Upper lobe of left lung (tissue), 4 donors: ENCODE data around the gene SMARCD2.

Source experiments
- CTCF ChIP-seq, 6 experiments: fragments of 450-650 bp in 4 of 6; fragments of 200-600 bp in 2 of 6; sonication (generic) in 2 of 6; IDR thresholded peaks; one replicate each; pipeline ENCODE4 v1.5.1; 2016 to 2019; ENCODE audit warnings: antibody characterized with exemption in 6 of 6
- EP300 ChIP-seq, 4 donors: sonication (generic); formaldehyde crosslinking; IDR thresholded peaks; one replicate each; pipeline ENCODE4 v1.5.1; 2017; ENCODE audit warnings: antibody characterized with exemption in 4 of 4, control low read depth in 2 of 4
- POLR2A ChIP-seq, 4 donors: fragments of 450-650 bp; IDR thresholded peaks; one replicate each; pipeline ENCODE4 v1.5.1; 2016 to 2017; ENCODE audit warnings: antibody characterized with exemption in 4 of 4, mild to moderate bottlenecking in 2 of 4
- POLR2AphosphoS5 ChIP-seq, 2 donors: sonication (generic); formaldehyde crosslinking; IDR thresholded peaks; one replicate each; pipeline ENCODE4 v1.5.1; 2017; ENCODE audit warnings: antibody characterized with exemption in 2 of 2

DNA sequence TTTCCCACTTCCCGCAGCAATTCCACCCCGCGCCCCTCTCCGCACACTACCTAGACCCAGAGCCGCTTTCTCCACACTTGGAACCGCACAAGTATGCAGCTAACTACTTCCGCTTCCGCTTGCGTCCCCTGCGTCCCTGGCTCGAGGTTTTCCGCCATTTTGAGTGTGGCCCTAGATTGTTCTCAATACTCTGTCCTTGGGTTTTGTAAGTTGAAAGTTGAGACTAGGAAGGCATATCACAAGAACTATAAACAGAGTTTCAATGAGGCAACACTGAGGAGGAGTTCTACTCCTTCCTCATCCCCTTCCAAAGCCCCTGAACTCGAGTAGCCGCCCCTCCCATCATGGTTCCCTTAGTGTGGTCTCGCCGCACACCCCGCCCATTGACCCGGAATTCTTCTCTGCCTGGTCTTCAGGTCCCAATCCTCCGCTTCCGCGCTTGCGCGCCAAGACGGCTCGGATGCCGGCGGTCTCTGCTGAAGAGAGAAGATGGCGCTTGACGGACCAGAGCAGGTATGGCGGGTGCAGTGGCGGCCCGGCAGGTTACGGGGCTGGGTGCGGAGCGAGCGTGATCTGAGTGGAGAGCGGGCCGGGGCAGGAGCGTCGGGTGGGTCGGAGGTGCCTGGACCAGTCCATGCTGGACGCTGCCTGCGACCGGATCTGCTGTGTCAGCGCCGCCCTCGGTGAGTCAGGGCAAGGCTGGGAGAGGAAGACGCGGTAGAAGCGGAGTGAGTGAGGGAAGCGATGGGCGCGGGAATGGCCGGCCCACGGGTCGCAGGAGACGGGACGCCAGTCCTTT is 15.3 kb downstream of the SMARCD2 start, which contains the start of the genes FTSJ3 and PSMC5:
- TF ChIP-seq CTCF (IDR thresholded peaks at IDR 0.05) (peak; percentile 29 to 84 (median 72)), EP300 (IDR thresholded peaks at IDR 0.05) (peak in 1 of 4 donors; percentile 84), POLR2A (IDR thresholded peaks at IDR 0.05) (peak in 3 of 4 donors; percentile 39 to 92 (median 63)), POLR2AphosphoS5 (IDR thresholded peaks at IDR 0.05) (peak; percentile 93 to 96)
